IPS DF 6.9 (cell line): ENCODE data around the gene HES6.

Experiments
- DNase-seq: peaks from one replicate; pipeline ENCODE4 v3.0.0-alpha.2; 2013; ENCODE audit warnings: low read depth, low spot score
- H3K27ac ChIP-seq: one replicate; pipeline ENCODE4 v1.5.1; 2013; ENCODE audit warnings: low read length, control low read depth
- H3K27me3 ChIP-seq: 2 replicates; pipeline ENCODE4 v1.6.1; 2013; ENCODE audit warnings: mild to moderate bottlenecking, low read length; ENCODE audit not compliant: control insufficient read depth, insufficient read depth
- H3K36me3 ChIP-seq: 2 replicates; pipeline ENCODE4 v1.6.1; 2013; ENCODE audit warnings: low read length; ENCODE audit not compliant: control insufficient read depth, insufficient read depth
- H3K4me1 ChIP-seq: 2 replicates; pipeline ENCODE4 v1.6.1; 2013; ENCODE audit warnings: low read length; ENCODE audit not compliant: control insufficient read depth, insufficient read depth
- H3K4me3 ChIP-seq: 2 replicates; pipeline ENCODE4 v1.5.1; 2013; ENCODE audit warnings: mild to moderate bottlenecking, low read length
- H3K9me3 ChIP-seq: 2 replicates; pipeline ENCODE4 v1.6.1; 2013; ENCODE audit warnings: low read length, inconsistent platforms; ENCODE audit not compliant: control insufficient read depth, insufficient read depth
- WGBS: extraction: QIAGEN DNeasy Blood & Tissue Kit; methylation state at CpG from one replicate; pipeline ENCODE4 v1.1.7; 2013; ENCODE audit warnings: mixed read lengths, missing lambda C conversion rate; ENCODE audit not compliant: insufficient read length, insufficient coverage; 5-methylcytosine and 5-hydroxymethylcytosine counted together

The HES6 gene

GRCh38 chr2:238242731-238243495, 3.1 kb upstream of the HES6 start:
- no peak for DNase-seq
- Histone ChIP-seq H3K36me3 (no peaks in the 10 kb centered on the region), H3K9me3 (no peaks in the 10 kb centered on the region), H3K4me3 (no peak overlapping the region), H3K27ac (no peak overlapping the region), H3K27me3 (peaks cover 4% of the 10 kb centered on the region; the same call in 1 of the 2 replicates), H3K4me1 (peaks cover 2% of the 10 kb centered on the region)
- no CpG with 5 or more reads among the region's 7 CpGs for WGBS

GRCh38 chr2:238241970-238242369, 2.1 kb upstream of the HES6 start:
- Histone ChIP-seq H3K9me3 (no peaks in the 10 kb centered on the region), H3K27ac (no peak overlapping the region), H3K4me3 (no peak overlapping the region), H3K27me3 (peaks cover 7% of the 10 kb centered on the region; the same call in 1 of the 2 replicates), H3K4me1 (peaks cover 2% of the 10 kb centered on the region), H3K36me3 (no peaks in the 10 kb centered on the region)
- DNase-seq, result no peak
- no CpG with 5 or more reads among the region's 2 CpGs for WGBS

GRCh38 chr2:238240757-238241711, 1.2 kb upstream of the HES6 start:
- DNase-seq, result no peak
- H3K4me1 ChIP-seq, result peaks cover 2% of the 10 kb centered on the region
- H3K4me3 ChIP-seq, result peak overlapping the region; percentile 55; the same call in 1 of the 2 replicates
- no peaks in the 10 kb centered on the region for H3K36me3 ChIP-seq
- H3K9me3 ChIP-seq, result no peaks in the 10 kb centered on the region
- no peak overlapping the region for H3K27ac ChIP-seq
- peaks cover 7% of the 10 kb centered on the region; the same call in 1 of the 2 replicates for H3K27me3 ChIP-seq
- WGBS, result no CpG with 5 or more reads among the region's 71 CpGs

- H3K27me3 ChIP-seq, result peaks cover 10% of the 10 kb centered on the region; the same call in 1 of the 2 replicates
- no peak for DNase-seq
- H3K4me3 ChIP-seq, result peak overlapping the region; percentile 86
- H3K27ac ChIP-seq, result no peak overlapping the region
- no peaks in the 10 kb centered on the region for H3K36me3 ChIP-seq
- H3K4me1 ChIP-seq, result peaks cover 2% of the 10 kb centered on the region
- H3K9me3 ChIP-seq, result no peaks in the 10 kb centered on the region
- WGBS, result no CpG with 5 or more reads among the region's 43 CpGs
Observed at GRCh38 chr2:238239543-238239862, 335 bp downstream of the HES6 start.

- Histone ChIP-seq H3K9me3 (no peaks in the 10 kb centered on the region), H3K27ac (no peak overlapping the region), H3K4me3 (peak overlapping the region; percentile 86; the same call in 1 of the 2 replicates), H3K36me3 (no peaks in the 10 kb centered on the region), H3K4me1 (peaks cover 2% of the 10 kb centered on the region), H3K27me3 (peaks cover 10% of the 10 kb centered on the region; the same call in 1 of the 2 replicates)
- no peak for DNase-seq
- no CpG with 5 or more reads among the region's 75 CpGs for WGBS
Observed at GRCh38 chr2:238238766-238239542, 884 bp downstream of the HES6 start.

GRCh38 chr2:238238311-238238765, 1.5 kb downstream of the HES6 start:
- Histone ChIP-seq H3K27ac (no peak overlapping the region), H3K36me3 (no peaks in the 10 kb centered on the region), H3K4me3 (no peak overlapping the region), H3K27me3 (peaks cover 10% of the 10 kb centered on the region; the same call in 1 of the 2 replicates), H3K4me1 (no peaks in the 10 kb centered on the region; the same call in none of the 2 replicates), H3K9me3 (no peaks in the 10 kb centered on the region)
- no CpG with 5 or more reads among the region's 5 CpGs for WGBS
- DNase-seq, result no peak

GRCh38 chr2:238237431-238238135, 2.3 kb downstream of the HES6 start:
- no peak for DNase-seq
- Histone ChIP-seq H3K4me1 (no peaks in the 10 kb centered on the region; the same call in none of the 2 replicates), H3K27ac (no peak overlapping the region), H3K9me3 (no peaks in the 10 kb centered on the region), H3K27me3 (peaks cover 10% of the 10 kb centered on the region; the same call in 1 of the 2 replicates), H3K4me3 (no peak overlapping the region), H3K36me3 (no peaks in the 10 kb centered on the region)
- no CpG with 5 or more reads among the region's 11 CpGs for WGBS

- no CpG with 5 or more reads among the region's 4 CpGs for WGBS
- no peaks in the 10 kb centered on the region for H3K9me3 ChIP-seq
- DNase-seq, result no peak
- H3K36me3 ChIP-seq, result no peaks in the 10 kb centered on the region
- H3K27me3 ChIP-seq, result peaks cover 10% of the 10 kb centered on the region; the same call in 1 of the 2 replicates
- no peaks in the 10 kb centered on the region; the same call in none of the 2 replicates for H3K4me1 ChIP-seq
- H3K27ac ChIP-seq, result no peak overlapping the region
- no peak overlapping the region for H3K4me3 ChIP-seq
Observed at GRCh38 chr2:238236571-238236970, 3.3 kb downstream of the HES6 start.

- no peak for DNase-seq
- H3K36me3 ChIP-seq, result no peaks in the 10 kb centered on the region
- WGBS, result no CpG with 5 or more reads among the region's 7 CpGs
- no peak overlapping the region for H3K27ac ChIP-seq
- peaks cover 12% of the 10 kb centered on the region; the same call in 1 of the 2 replicates for H3K27me3 ChIP-seq
- no peaks in the 10 kb centered on the region for H3K9me3 ChIP-seq
- H3K4me3 ChIP-seq, result no peak overlapping the region
- peaks cover 1% of the 10 kb centered on the region for H3K4me1 ChIP-seq
Observed at GRCh38 chr2:238235856-238236255, 4.0 kb downstream of the HES6 start.
